ENCODE results near the gene MRPL20. TPM values are rescaled to one million over a fixed set of nuclear protein-coding genes. Genes with fewer than 3 reads are reported as not detected.

MRPL20 gene
- total and polyA plus RNA-seq, 12 donors: 98.9 to 276 (median 158) TPM

DNA sequence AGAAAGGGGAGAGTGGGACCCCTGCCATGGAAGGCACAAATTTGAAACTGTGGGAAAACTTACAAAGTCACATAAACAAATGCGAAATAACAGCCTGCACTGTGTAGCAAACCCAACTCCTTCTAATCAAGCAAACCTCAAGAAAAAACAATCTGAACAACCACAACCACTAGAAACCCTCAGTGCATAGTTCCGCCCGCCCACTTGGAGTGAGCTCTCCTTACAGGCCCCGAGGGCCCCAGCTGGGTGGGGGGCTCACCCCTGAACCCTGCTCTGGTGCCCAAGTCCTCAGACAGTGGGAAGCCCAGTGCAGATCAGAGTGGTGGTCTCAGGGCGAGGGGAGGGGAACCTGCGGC lies 47.8 kb downstream of the MRPL20 start:
- intact Hi-C loops (cut with DNase I): no loop called here
- peaks cover 7% of the 10 kb centered on the region for H3K27me3 ChIP-seq
- no peak overlapping the region for H3K4me3 ChIP-seq
- no peaks in the 10 kb centered on the region for H3K9me3 ChIP-seq (replicated peaks in 1 of 3)
- H3K4me1 ChIP-seq (replicated peaks in 1 of 2): peaks cover 0 to 4% of the 10 kb centered on the region in 2 donors
- peak overlapping the region in 3 of 5 donors; percentile 67 to 87 (median 72) for H3K27ac ChIP-seq
- DNase-seq: no peak
- 50 to 60% (median 57%) methylated on average over 5 to 6 of the region's 6 CpGs for WGBS, 4 donors
- TF ChIP-seq, protein P1, sequence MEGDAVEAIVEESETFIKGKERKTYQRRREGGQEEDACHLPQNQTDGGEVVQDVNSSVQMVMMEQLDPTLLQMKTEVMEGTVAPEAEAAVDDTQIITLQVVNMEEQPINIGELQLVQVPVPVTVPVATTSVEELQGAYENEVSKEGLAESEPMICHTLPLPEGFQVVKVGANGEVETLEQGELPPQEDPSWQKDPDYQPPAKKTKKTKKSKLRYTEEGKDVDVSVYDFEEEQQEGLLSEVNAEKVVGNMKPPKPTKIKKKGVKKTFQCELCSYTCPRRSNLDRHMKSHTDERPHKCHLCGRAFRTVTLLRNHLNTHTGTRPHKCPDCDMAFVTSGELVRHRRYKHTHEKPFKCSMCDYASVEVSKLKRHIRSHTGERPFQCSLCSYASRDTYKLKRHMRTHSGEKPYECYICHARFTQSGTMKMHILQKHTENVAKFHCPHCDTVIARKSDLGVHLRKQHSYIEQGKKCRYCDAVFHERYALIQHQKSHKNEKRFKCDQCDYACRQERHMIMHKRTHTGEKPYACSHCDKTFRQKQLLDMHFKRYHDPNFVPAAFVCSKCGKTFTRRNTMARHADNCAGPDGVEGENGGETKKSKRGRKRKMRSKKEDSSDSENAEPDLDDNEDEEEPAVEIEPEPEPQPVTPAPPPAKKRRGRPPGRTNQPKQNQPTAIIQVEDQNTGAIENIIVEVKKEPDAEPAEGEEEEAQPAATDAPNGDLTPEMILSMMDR (IDR thresholded peaks at IDR 0.05): no peak
- TF ChIP-seq POLR2A (IDR thresholded peaks at IDR 0.05): no peak
- no peaks in the 10 kb centered on the region for H3K36me3 ChIP-seq (replicated peaks in 1 of 2)

DNA sequence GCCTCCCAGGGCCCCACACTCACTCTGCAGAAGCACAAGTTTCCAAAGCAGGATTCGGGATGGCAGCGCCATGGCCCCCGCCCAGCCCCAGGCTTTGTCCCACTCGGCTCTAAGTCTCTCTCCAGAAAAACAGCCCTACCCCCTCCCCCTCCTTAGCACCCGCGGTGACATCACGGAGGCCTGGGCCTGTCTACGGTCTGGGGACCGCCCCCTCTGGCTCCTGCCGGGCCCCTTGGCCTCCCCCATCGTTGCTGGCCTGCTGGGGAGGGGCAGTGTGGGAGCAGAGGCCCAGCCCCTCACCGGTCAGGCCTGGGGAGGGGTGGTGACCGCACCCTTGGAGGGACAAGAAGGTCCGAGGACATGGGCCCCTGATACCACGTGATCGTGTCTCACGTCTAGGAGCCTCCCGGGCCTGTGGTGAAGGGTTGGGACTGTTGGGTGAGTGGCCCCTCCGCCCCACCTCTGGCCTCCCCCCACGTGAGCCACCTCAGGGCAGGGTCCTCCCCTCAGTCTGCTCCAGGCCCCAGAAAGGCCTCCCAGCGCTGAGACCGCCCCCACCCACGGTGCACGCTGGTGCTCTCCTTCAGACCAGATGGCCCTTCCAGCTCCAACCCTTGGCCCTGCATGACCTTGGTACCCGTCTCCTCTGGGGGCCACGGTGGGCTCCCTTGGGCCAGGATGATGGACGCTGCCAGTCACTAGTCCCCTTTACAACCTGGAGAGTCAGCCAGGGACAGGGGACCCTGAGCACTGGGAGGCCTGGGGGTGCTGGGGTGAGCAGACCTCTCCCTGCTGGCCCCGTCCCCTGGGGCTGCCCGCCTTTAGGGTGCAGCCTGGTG lies 48.4 kb downstream of the MRPL20 start, which contains the start of gene MXRA8:
MXRA8 (minus strand) TSS at position 123 of the 839 bp plus-strand sequence; CDS start at position 72, 51 bp downstream.
- DNase-seq: peak in 4 of 7 donors; percentile 28 to 52 (median 42)
- H3K9me3 ChIP-seq (replicated peaks in 1 of 3): no peaks in the 10 kb centered on the region
- intact Hi-C loops (cut with DNase I): no loop called here
- H3K4me3 ChIP-seq: peak within 1 kb of the TSS in 1 of 4 donors; percentile 51
- TF ChIP-seq POLR2A (IDR thresholded peaks at IDR 0.05): no peak
- TF ChIP-seq, protein P1 (IDR thresholded peaks at IDR 0.05): no peak
- 23 to 47% (median 32%) methylated on average over 10 to 29 of the region's 29 CpGs for WGBS, 4 donors
- H3K27ac ChIP-seq: peak within 1 kb of the TSS in 3 of 5 donors; percentile 67 to 87 (median 72)
- H3K4me1 ChIP-seq (replicated peaks in 1 of 2): peaks cover 0 to 4% of the 10 kb centered on the region in 2 donors
- H3K36me3 ChIP-seq (replicated peaks in 1 of 2): no peaks in the 10 kb centered on the region
- H3K27me3 ChIP-seq: peaks cover 13% of the 10 kb centered on the region

DNA sequence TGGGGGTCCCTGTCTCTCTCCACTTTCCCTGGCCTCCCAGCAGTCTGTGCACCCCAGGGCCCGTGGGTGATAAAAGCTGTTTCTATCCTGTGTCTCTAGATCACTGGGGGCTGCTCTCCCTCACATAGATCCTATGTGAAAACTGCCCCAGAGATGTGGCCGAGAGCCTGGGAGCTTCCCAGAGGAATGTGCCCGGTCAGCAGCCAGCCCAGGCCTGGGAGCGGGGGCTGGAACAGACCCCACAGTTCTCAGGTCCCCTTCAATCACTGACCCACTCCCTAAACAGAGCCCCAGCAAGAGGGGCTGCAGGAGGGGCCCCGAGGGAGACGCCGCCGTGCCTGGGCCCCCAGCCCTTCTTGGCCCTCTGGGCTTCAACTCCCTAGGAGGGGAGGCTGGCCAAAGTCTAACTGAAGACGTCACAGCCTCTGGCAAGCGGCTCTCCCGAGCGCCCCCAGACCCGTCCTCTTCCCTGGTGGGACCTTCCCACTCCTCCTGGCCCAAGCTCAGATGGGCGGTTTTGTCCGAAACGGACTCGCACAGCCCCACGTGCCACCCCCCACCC lies 49.1 kb downstream of the MRPL20 start:
- peak in 1 of 7 donors; percentile 12 for DNase-seq
- Histone ChIP-seq H3K4me1 (replicated peaks in 1 of 2) (peaks cover 0 to 4% of the 10 kb centered on the region in 2 donors), H3K9me3 (replicated peaks in 1 of 3) (no peaks in the 10 kb centered on the region), H3K27ac (peak overlapping the region in 3 of 5 donors; percentile 67 to 87 (median 72)), H3K4me3 (peak overlapping the region in 1 of 4 donors; percentile 51), H3K27me3 (peaks cover 20% of the 10 kb centered on the region), H3K36me3 (replicated peaks in 1 of 2) (no peaks in the 10 kb centered on the region)
- intact Hi-C loops (cut with DNase I): no loop called here
- no peak for TF ChIP-seq POLR2A (IDR thresholded peaks at IDR 0.05)
- TF ChIP-seq, protein P1 (IDR thresholded peaks at IDR 0.05): no peak
- 30 to 45% (median 34%) methylated on average over 17 to 18 of the region's 18 CpGs; no CpG with 5 or more reads in 1 of the 4 donors for WGBS, 4 donors

DNA sequence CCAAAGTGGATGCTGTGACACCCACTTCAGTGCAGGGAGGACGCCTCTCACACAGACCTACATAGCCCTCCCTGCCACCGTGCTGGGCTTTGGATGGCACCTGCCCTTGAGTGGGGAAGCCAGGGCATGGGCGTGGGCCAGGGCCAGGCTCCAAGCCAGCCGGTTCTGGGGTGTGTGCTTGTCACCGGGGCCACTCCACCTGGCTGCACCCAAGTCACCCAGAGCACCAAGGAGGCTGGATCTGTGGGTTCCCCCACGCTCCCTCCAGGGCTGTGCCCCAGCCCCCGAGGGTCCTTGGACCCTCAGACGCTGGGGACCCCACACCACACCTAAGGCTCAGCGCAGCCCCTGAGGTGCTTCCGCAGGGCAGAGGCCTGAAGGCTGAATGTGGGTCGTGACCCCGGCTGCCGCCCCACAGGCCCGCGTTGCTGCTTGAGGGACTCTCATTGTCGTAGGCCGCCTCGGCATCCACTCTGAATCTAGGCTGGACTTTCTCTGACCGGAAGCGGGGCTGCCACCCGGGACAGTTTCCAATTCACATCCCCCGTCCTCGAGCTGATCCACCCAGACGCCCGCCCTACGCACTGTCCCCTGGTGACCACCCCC lies 50.2 kb downstream of the MRPL20 start:
- Histone ChIP-seq H3K36me3 (replicated peaks in 1 of 2) (no peaks in the 10 kb centered on the region), H3K4me1 (replicated peaks in 1 of 2) (peaks cover 0 to 4% of the 10 kb centered on the region in 2 donors), H3K4me3 (peak overlapping the region in 1 of 4 donors; percentile 51), H3K27ac (peak overlapping the region in 3 of 5 donors; percentile 19 to 87 (median 72)), H3K9me3 (replicated peaks in 1 of 3) (no peaks in the 10 kb centered on the region), H3K27me3 (peaks cover 20% of the 10 kb centered on the region)
- 25 to 53% (median 50%) methylated on average over 5 to 26 of the region's 26 CpGs; no CpG with 5 or more reads in 1 of the 4 donors for WGBS, 4 donors
- DNase-seq: peak in 3 of 7 donors; percentile 9 to 24 (median 19)
- TF ChIP-seq, protein P1 (IDR thresholded peaks at IDR 0.05): no peak
- no peak for TF ChIP-seq POLR2A (IDR thresholded peaks at IDR 0.05)
- intact Hi-C loops (cut with DNase I): no loop called here
